ENCODE results near the gene PRR36. TPM values are rescaled to one million over a fixed set of nuclear protein-coding genes. Genes with fewer than 3 reads are reported as not detected.

PRR36 gene
- total RNA-seq, 1 donor from 2014 or later: not detected

GRCh38 chr19:7840629-7841028 lies 33.6 kb downstream of the PRR36 start:
- H3K27ac ChIP-seq: no peak overlapping the region
- no peaks in the 10 kb centered on the region for H3K4me1 ChIP-seq
- H3K27me3 ChIP-seq: no peaks in the 10 kb centered on the region
- no peak overlapping the region for H3K4me3 ChIP-seq
- intact Hi-C loops (cut with DNase I): no loop called here
- no peak for DNase-seq (ENCODE audit: extremely low spot score in 2 of 2)
- H3K9me3 ChIP-seq: no peaks in the 10 kb centered on the region
- TF ChIP-seq POLR2A (IDR thresholded peaks at IDR 0.05): no peak
- TF ChIP-seq POLR2AphosphoS5 (IDR thresholded peaks at IDR 0.05; ENCODE audit: insufficient read depth in 1 of 2, low read depth in 1 of 2): no peak
- TF ChIP-seq, protein P1, sequence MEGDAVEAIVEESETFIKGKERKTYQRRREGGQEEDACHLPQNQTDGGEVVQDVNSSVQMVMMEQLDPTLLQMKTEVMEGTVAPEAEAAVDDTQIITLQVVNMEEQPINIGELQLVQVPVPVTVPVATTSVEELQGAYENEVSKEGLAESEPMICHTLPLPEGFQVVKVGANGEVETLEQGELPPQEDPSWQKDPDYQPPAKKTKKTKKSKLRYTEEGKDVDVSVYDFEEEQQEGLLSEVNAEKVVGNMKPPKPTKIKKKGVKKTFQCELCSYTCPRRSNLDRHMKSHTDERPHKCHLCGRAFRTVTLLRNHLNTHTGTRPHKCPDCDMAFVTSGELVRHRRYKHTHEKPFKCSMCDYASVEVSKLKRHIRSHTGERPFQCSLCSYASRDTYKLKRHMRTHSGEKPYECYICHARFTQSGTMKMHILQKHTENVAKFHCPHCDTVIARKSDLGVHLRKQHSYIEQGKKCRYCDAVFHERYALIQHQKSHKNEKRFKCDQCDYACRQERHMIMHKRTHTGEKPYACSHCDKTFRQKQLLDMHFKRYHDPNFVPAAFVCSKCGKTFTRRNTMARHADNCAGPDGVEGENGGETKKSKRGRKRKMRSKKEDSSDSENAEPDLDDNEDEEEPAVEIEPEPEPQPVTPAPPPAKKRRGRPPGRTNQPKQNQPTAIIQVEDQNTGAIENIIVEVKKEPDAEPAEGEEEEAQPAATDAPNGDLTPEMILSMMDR (IDR thresholded peaks at IDR 0.05): no peak
- no peaks in the 10 kb centered on the region for H3K36me3 ChIP-seq

DNA sequence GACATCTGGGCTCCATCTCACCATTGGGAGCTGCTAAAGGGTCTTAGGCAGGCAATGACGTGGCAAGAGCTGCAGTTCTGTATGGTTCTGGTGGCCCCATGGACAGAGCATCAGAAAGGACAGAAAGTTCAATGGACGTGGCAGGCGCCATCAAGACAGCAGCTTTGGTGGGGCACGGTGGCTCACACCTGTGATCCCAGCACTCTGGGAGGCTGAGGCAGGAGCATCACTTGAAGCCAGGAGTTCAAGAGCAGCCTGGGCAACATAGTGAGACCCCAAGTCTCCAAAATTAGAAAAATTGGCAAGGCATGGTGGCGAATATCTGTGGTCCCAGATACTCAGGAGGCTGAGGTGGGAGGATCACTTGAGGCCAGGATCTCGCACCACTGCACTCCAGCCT lies 34.7 kb downstream of the PRR36 start:
- Histone ChIP-seq H3K4me1 (no peaks in the 10 kb centered on the region), H3K36me3 (no peaks in the 10 kb centered on the region), H3K27me3 (no peaks in the 10 kb centered on the region), H3K9me3 (no peaks in the 10 kb centered on the region), H3K27ac (no peak overlapping the region), H3K4me3 (no peak overlapping the region)
- no peak for DNase-seq (ENCODE audit: extremely low spot score in 2 of 2)
- TF ChIP-seq POLR2AphosphoS5 (IDR thresholded peaks at IDR 0.05; ENCODE audit: insufficient read depth in 1 of 2, low read depth in 1 of 2): no peak
- no peak for TF ChIP-seq POLR2A (IDR thresholded peaks at IDR 0.05)
- intact Hi-C loops (cut with DNase I): no loop called here

DNA sequence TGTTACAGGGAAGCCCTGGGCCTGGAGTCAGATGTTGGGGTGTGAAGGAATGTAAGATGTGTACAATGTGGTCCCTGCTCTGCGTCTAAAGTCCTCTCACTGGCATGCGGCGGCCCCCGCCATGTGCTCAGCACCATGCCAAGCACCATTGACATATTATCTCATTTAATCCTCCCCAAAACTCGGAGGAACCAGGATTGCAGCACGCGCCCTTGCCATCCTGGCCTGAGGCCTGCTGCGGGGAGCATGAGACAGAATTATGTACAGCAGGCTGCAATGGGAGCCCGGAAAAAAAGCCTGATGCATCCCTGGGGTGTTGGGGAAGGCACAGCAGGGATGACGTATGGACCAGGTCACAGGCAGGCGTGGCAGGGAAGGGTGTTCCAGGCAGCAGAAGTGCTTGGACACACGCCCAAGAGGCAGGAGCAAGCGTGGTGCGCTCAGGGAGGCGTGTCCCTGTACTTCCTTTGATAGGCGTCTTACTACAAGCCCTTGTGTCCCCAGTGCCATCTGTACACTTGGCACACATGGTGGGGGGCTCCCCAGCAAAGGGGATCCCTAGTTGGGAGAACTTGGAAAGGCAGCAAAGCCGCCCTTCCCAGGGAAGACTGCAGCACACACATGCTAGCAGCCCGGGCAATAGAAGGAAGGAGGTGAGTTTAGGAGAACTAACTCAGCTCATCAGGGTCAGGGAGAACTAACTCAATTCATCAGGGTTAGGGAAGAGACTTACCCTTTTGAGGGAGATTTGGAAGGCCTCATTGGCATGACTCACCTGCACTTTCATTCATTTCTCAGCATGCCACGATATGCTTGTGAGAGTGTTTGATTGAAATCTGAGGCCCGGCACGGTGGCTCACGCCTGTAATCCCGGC lies 40.7 kb downstream of the PRR36 start:
- intact Hi-C loops (cut with DNase I): no loop called here
- Histone ChIP-seq H3K27me3 (no peaks in the 10 kb centered on the region), H3K27ac (peak overlapping the region; percentile 39), H3K36me3 (no peaks in the 10 kb centered on the region), H3K4me3 (no peak overlapping the region), H3K4me1 (peaks cover 40% of the 10 kb centered on the region), H3K9me3 (no peaks in the 10 kb centered on the region)
- peak in 1 of 2 donors; percentile 46 for TF ChIP-seq POLR2AphosphoS5 (IDR thresholded peaks at IDR 0.05; ENCODE audit: insufficient read depth in 1 of 2, low read depth in 1 of 2)
- TF ChIP-seq POLR2A (IDR thresholded peaks at IDR 0.05): no peak
- peak in 1 of 2 donors; percentile 90 for DNase-seq (ENCODE audit: extremely low spot score in 2 of 2)

GRCh38 chr19:7832781-7833180 lies 41.4 kb downstream of the PRR36 start:
- TF ChIP-seq, protein P1 (IDR thresholded peaks at IDR 0.05): no peak
- TF ChIP-seq POLR2AphosphoS5 (IDR thresholded peaks at IDR 0.05; ENCODE audit: insufficient read depth in 1 of 2, low read depth in 1 of 2) (no peak), POLR2A (IDR thresholded peaks at IDR 0.05) (no peak)
- Histone ChIP-seq H3K27me3 (no peaks in the 10 kb centered on the region), H3K27ac (peak overlapping the region; percentile 39), H3K4me1 (peaks cover 40% of the 10 kb centered on the region), H3K9me3 (no peaks in the 10 kb centered on the region), H3K36me3 (no peaks in the 10 kb centered on the region), H3K4me3 (no peak overlapping the region)
- no peak for DNase-seq (ENCODE audit: extremely low spot score in 2 of 2)
- intact Hi-C loops (cut with DNase I): no loop called here

DNA sequence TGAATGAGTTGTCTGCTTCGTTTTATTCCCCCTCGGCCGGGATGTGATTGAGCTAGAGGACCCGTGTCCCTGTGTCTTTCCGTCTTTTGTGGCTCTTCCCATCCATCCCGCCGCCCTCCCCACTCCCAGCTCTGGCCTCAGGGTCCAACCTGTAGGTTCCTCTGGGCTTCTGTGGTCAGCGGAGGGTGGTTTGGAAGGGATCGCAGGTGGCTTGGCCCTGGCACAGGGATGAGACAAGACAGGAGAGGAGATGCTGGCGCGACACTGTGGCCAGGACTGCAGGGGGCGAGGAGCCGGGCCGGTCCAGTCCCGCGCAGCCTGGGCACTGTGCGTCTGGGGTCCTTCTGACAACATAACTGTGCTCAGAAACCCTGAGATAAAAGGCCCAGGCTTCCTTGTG lies 42.2 kb downstream of the PRR36 start:
- H3K4me3 ChIP-seq: no peak overlapping the region
- H3K4me1 ChIP-seq: peaks cover 40% of the 10 kb centered on the region
- no peak for TF ChIP-seq POLR2A (IDR thresholded peaks at IDR 0.05)
- TF ChIP-seq POLR2AphosphoS5 (IDR thresholded peaks at IDR 0.05; ENCODE audit: insufficient read depth in 1 of 2, low read depth in 1 of 2): no peak
- TF ChIP-seq, protein P1 (IDR thresholded peaks at IDR 0.05): no peak
- no peak for DNase-seq (ENCODE audit: extremely low spot score in 2 of 2)
- H3K27me3 ChIP-seq: no peaks in the 10 kb centered on the region
- H3K36me3 ChIP-seq: no peaks in the 10 kb centered on the region
- H3K27ac ChIP-seq: no peak overlapping the region
- intact Hi-C loops (cut with DNase I): no loop called here
- H3K9me3 ChIP-seq: no peaks in the 10 kb centered on the region

- intact Hi-C loops (cut with DNase I): no loop called here
- TF ChIP-seq, protein P1 (IDR thresholded peaks at IDR 0.05): no peak
- TF ChIP-seq POLR2A (IDR thresholded peaks at IDR 0.05) (no peak), POLR2AphosphoS5 (IDR thresholded peaks at IDR 0.05; ENCODE audit: insufficient read depth in 1 of 2, low read depth in 1 of 2) (no peak)
- DNase-seq (ENCODE audit: extremely low spot score in 2 of 2): no peak
- no peaks in the 10 kb centered on the region for H3K9me3 ChIP-seq
- no peak overlapping the region for H3K27ac ChIP-seq
- H3K4me1 ChIP-seq: peaks cover 40% of the 10 kb centered on the region
- no peaks in the 10 kb centered on the region for H3K27me3 ChIP-seq
- no peaks in the 10 kb centered on the region for H3K36me3 ChIP-seq
- H3K4me3 ChIP-seq: no peak overlapping the region
Measured at GRCh38 chr19:7831452-7831851, 42.7 kb downstream of the PRR36 start.

Measured in vagina (tissue), 2 donors.